Mucosa of rectum (tissue), 2 donors: Measurements from ENCODE around the gene CTSZ.
A peak's percentile ranks its signal among the peaks of the same experiment; 100 is the strongest.
"Not testable (repeated sequence)": the region's sequence is repeated elsewhere in the genome, so short reads cannot be mapped to it uniquely, and the experiment has no call there.

ENCODE experiments used
- H3K27ac ChIP-seq, 2 donors: one replicate each; pipeline ENCODE4 v1.7.0; 2013; ENCODE audit warnings: inconsistent platforms in 2 of 2, low read depth in 2 of 2, low read length in 2 of 2
- H3K27me3 ChIP-seq, 2 donors: one replicate each; pipeline ENCODE4 v1.7.0; 2013; ENCODE audit warnings: low read length in 2 of 2; ENCODE audit not compliant: control insufficient read depth in 2 of 2, insufficient read depth in 2 of 2
- H3K36me3 ChIP-seq, 2 donors: one replicate each; pipeline ENCODE4 v1.7.0; 2013; ENCODE audit warnings: low read length in 2 of 2; ENCODE audit not compliant: control insufficient read depth in 2 of 2, insufficient read depth in 2 of 2
- H3K4me1 ChIP-seq, 2 donors: one replicate each; pipeline ENCODE4 v1.7.0; 2013; ENCODE audit warnings: low read length in 2 of 2, mild to moderate bottlenecking in 1 of 2; ENCODE audit not compliant: control insufficient read depth in 2 of 2, insufficient read depth in 2 of 2
- H3K4me3 ChIP-seq, 2 donors: one replicate each; pipeline ENCODE4 v1.7.0; 2013; ENCODE audit warnings: low read length in 2 of 2
- H3K9ac ChIP-seq, 2 donors: one replicate each; pipeline ENCODE4 v1.7.0; 2013; ENCODE audit warnings: low read length in 2 of 2, low read depth in 1 of 2, mild to moderate bottlenecking in 1 of 2
- H3K9me3 ChIP-seq, 2 donors: one replicate each; pipeline ENCODE4 v1.7.0; 2013; ENCODE audit warnings: low read length in 2 of 2; ENCODE audit not compliant: control insufficient read depth in 2 of 2
- donor health status: healthy.
- donor health status: Normal muscosa, but diverticular disease.

CTSZ gene

DNA sequence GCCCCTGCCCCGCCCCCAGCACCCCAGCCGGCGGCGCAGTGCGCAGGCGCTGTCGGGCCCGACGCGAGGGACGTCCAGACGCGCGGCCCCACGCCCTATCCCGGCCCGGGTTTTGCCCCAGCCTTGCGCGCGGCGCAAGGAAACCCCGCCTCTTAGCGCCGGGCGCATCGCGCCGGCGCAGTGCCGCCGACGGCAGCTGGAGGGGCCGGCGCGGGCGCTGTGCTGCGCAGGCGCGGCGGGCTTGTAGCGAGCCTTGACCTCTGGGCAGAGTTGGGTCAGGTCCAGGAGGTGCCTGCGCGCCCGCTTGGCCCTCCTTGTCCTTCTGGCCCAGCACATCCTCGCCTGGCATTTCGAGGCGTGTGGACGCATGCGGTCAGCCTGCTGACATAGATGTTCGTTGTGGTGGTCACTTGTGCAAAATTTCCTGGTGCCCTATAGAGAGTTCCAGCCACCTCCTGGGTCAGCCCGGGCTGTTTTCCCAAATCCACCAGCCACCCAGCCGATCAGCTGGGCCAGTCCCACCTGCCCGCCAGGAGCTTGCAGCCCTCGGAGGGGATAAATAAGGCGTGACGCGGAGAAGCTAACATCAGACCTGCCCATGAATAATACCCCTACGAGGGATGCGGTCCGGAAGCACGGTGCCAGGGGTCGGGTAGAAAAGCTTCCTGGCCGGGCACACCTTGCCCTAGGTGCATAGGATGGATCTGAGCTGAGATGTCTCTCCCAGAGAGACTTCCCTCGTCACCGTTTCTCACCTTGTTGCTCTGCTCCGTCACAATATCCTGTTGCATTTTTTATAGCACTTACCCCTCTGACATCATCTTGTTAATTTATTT, 36.0 kb upstream of the CTSZ start:
- H3K36me3 ChIP-seq, result peaks cover 4 to 9% of the 10 kb centered on the region in 2 donors
- peak overlapping the region; percentile 90 to 92 for H3K27ac ChIP-seq
- H3K9ac ChIP-seq, result peak overlapping the region; percentile 64 to 93
- no peaks in the 10 kb centered on the region for H3K27me3 ChIP-seq
- peak overlapping the region; percentile 88 to 93 for H3K4me3 ChIP-seq
- H3K9me3 ChIP-seq, result no peaks in the 10 kb centered on the region
- H3K4me1 ChIP-seq, result peaks cover 22 to 39% of the 10 kb centered on the region in 2 donors

DNA sequence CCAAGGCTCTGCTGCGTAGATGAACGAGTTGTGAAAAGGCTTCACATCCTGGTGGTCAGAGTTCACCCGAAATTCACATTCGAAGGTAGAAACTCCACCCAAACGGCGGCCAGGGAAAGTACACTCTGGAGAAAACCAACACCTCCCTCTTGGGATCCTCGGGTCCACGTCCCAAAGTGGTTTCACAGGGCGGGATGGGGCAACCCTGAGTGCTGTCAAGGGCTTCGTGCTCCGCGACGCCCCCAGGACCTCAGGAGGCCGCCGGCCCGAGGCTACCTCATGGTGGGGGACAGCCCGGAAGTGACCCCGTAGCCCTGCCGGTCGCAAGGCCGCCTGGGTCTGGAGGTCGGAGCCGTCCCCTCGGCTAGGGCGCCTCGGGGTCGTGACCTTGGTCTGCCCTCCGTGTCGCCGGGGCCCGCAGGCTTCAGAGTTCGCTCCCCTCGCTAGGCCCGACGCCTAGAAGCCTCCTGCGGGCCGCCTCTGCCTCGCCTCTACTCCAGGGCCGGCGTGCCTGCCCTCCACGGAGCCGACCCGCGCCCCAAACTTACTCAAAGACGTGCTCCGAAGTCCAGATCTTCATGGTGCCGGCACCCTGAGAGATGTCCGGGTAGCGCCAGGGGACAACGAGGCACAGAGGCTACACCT, 35.2 kb upstream of the CTSZ start, which contains the start of gene PRELID3B:
TSS of gene PRELID3B (minus strand) at position 636 of the 645 bp plus-strand sequence. CDS start at position 580, 56 bp downstream.
- peak within 1 kb of the TSS; percentile 88 to 93 for H3K4me3 ChIP-seq
- H3K27ac ChIP-seq, result peak within 1 kb of the TSS; percentile 90 to 92
- H3K4me1 ChIP-seq, result peaks cover 16 to 33% of the 10 kb centered on the region in 2 donors
- H3K36me3 ChIP-seq, result peaks cover 11 to 17% of the 10 kb centered on the region in 2 donors
- H3K9me3 ChIP-seq, result no peaks in the 10 kb centered on the region
- H3K9ac ChIP-seq, result peak within 1 kb of the TSS; percentile 92 to 93
- H3K27me3 ChIP-seq, result no peaks in the 10 kb centered on the region

GRCh38 chr20:59041487-59041886, 34.4 kb upstream of the CTSZ start:
- Histone ChIP-seq H3K4me1 (peaks cover 14 to 30% of the 10 kb centered on the region in 2 donors), H3K36me3 (peaks cover 19 to 25% of the 10 kb centered on the region in 2 donors), H3K4me3 (peak overlapping the region; percentile 88 to 93), H3K27ac (peak overlapping the region; percentile 90 to 92), H3K9ac (peak overlapping the region; percentile 92 to 93)
- not testable (repeated sequence) for H3K27me3 ChIP-seq, H3K9me3 ChIP-seq

DNA sequence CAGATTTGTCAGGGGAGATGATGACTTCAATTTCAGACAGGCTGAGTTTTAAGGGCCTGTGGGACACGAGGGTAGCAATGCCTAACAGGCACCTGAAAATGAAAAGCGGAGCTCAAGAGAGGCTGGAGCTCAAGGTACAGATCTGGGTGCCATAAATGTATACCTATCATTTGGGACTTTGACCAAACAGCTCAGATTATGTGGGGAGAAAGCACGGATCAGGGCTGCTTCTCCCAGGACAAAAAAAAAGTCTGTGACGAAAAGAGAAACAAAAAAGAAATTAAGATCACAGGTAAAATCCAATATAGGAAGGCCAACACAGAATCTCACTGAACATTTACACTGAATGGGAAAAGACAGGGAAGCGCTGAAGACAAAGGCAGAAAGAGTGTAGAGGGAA, 33.6 kb upstream of the CTSZ start:
- H3K9me3 ChIP-seq, result no peaks in the 10 kb centered on the region
- no peaks in the 10 kb centered on the region for H3K27me3 ChIP-seq
- H3K36me3 ChIP-seq, result peaks cover 27 to 33% of the 10 kb centered on the region in 2 donors
- peak overlapping the region in 1 of 2 donors; percentile 44 for H3K9ac ChIP-seq
- H3K27ac ChIP-seq, result peak overlapping the region; percentile 61 to 92
- peaks cover 14 to 30% of the 10 kb centered on the region in 2 donors for H3K4me1 ChIP-seq
- peak overlapping the region; percentile 88 to 93 for H3K4me3 ChIP-seq

- Histone ChIP-seq H3K27ac (no peak overlapping the region), H3K9ac (no peak overlapping the region), H3K4me1 (peaks cover 14 to 30% of the 10 kb centered on the region in 2 donors), H3K27me3 (no peaks in the 10 kb centered on the region), H3K36me3 (peaks cover 37 to 47% of the 10 kb centered on the region in 2 donors), H3K4me3 (no peak overlapping the region), H3K9me3 (no peaks in the 10 kb centered on the region)
Measured at GRCh38 chr20:59039233-59039632, 32.2 kb upstream of the CTSZ start.

GRCh38 chr20:59037386-59037785, 30.3 kb upstream of the CTSZ start:
- no peaks in the 10 kb centered on the region for H3K27me3 ChIP-seq
- peaks cover 14 to 26% of the 10 kb centered on the region in 2 donors for H3K4me1 ChIP-seq
- no peak overlapping the region for H3K9ac ChIP-seq
- no peak overlapping the region for H3K4me3 ChIP-seq
- no peaks in the 10 kb centered on the region for H3K9me3 ChIP-seq
- H3K27ac ChIP-seq, result no peak overlapping the region
- H3K36me3 ChIP-seq, result peaks cover 42 to 47% of the 10 kb centered on the region in 2 donors

- Histone ChIP-seq H3K27me3 (no peaks in the 10 kb centered on the region), H3K4me1 (peaks cover 21 to 28% of the 10 kb centered on the region in 2 donors), H3K4me3 (no peak overlapping the region), H3K36me3 (peaks cover 46 to 47% of the 10 kb centered on the region in 2 donors), H3K9ac (no peak overlapping the region), H3K27ac (no peak overlapping the region), H3K9me3 (no peaks in the 10 kb centered on the region)
Measured at GRCh38 chr20:59035381-59035780, 28.3 kb upstream of the CTSZ start.

DNA sequence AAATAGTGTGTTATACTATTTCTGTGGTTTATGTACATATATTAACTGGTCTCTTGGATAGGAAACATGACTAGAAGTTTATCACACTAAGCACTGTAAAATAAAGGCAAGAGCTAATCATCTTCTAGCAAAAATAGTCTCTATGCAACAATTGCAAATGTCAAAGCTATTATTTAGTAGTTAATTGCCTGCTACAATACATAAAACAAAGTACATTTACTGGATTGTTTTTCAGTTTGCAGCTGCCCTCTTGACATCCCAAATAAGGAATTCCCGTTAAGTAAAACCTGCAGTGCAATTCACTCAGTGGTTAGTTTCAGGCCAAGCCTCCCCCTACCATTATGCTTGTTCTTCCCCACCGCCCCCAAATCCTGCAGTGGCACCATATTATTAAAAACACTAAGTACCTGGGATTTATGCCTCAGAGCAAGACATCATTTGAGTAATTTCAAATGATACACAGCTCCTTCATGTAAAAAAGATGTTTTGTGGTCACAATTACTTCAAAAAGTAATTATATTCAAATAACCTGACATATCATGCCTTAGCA, 26.6 kb upstream of the CTSZ start:
- H3K4me1 ChIP-seq, result peaks cover 22 to 27% of the 10 kb centered on the region in 2 donors
- H3K4me3 ChIP-seq, result no peak overlapping the region
- peaks cover 54 to 59% of the 10 kb centered on the region in 2 donors for H3K36me3 ChIP-seq
- H3K9me3 ChIP-seq, result no peaks in the 10 kb centered on the region
- no peak overlapping the region for H3K27ac ChIP-seq
- H3K27me3 ChIP-seq, result no peaks in the 10 kb centered on the region
- H3K9ac ChIP-seq, result no peak overlapping the region

- Histone ChIP-seq H3K27ac (no peak overlapping the region), H3K27me3 (no peaks in the 10 kb centered on the region), H3K4me1 (peaks cover 28 to 29% of the 10 kb centered on the region in 2 donors), H3K9me3 (no peaks in the 10 kb centered on the region), H3K9ac (peak overlapping the region; percentile 66 to 92), H3K36me3 (peaks cover 57 to 60% of the 10 kb centered on the region in 2 donors), H3K4me3 (peak overlapping the region; percentile 76 to 89)
Measured at GRCh38 chr20:59033093-59033492, 26.0 kb upstream of the CTSZ start.

DNA sequence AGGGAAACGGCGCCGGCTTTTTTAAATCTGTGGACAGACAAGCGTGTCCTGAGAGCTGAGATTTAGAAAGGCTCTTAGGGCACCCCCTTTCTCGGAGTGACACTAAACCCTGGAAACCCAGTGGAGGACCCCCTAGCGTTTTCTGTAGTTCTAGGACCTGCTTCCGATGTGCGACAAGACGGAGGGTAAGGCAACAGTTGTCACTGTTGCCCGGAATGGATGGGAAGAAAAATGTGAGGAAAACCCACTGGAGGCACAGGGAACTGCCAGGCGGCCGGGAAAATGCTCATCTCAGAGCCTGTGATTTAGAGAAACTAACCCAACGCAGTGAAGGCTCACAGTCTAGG, 25.6 kb upstream of the CTSZ start:
- peaks cover 28 to 29% of the 10 kb centered on the region in 2 donors for H3K4me1 ChIP-seq
- H3K27me3 ChIP-seq, result no peaks in the 10 kb centered on the region
- no peaks in the 10 kb centered on the region for H3K9me3 ChIP-seq
- peak overlapping the region; percentile 93 to 95 for H3K27ac ChIP-seq
- H3K9ac ChIP-seq, result peak overlapping the region; percentile 66 to 92
- H3K4me3 ChIP-seq, result peak overlapping the region; percentile 76 to 89
- H3K36me3 ChIP-seq, result peaks cover 56 to 60% of the 10 kb centered on the region in 2 donors
